ENCODE data around the gene UBE2O.

Gene UBE2O

DNA sequence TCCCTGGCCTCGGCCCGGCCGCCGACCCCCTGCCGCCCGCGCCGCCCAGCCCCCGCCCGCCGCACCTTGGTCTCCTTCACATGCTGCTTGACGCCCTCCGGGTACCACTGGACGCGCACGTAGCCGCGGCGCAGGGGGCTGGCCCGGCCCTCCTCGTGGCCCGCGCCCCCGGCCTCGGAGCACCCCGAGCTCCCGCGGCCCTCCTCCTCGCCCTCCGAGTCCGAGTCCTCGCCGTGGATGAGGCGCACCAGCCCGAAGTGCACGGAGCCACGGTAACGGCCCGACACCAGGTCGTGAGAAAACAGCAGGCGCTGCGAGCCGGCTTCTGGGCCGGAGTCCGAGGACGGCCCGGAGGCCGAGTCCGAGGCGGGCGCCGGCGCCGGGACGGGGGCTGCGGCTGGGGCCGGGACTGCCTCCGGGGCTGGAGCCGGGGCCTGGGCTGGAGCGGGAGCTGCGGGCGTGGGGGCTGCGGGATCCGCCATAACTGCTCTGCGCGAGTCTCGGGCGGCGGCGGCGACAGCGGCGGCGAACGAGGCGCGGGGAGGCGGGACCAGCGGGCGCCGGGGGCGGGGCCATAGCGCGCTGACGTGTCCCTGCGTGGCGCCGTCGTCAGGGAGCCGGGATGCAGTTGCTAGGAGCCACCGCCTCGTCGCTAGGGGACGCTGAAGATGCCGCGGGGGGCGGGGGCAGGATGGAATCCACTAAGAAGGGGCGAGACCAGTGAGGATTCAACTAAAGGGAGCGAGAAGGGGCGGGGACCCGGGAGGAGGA lies at the start of gene UBE2O:
Gene UBE2O (minus strand): TSS at position 493 of the 771 bp plus-strand sequence. CDS start 11 bp downstream, at position 482.
- peak within 1 kb of the TSS; percentile 94 for H3K27ac ChIP-seq
- peak; percentile 92 for TF ChIP-seq ZFX (IDR thresholded peaks at IDR 0.05)
- TF ChIP-seq, protein P1, sequence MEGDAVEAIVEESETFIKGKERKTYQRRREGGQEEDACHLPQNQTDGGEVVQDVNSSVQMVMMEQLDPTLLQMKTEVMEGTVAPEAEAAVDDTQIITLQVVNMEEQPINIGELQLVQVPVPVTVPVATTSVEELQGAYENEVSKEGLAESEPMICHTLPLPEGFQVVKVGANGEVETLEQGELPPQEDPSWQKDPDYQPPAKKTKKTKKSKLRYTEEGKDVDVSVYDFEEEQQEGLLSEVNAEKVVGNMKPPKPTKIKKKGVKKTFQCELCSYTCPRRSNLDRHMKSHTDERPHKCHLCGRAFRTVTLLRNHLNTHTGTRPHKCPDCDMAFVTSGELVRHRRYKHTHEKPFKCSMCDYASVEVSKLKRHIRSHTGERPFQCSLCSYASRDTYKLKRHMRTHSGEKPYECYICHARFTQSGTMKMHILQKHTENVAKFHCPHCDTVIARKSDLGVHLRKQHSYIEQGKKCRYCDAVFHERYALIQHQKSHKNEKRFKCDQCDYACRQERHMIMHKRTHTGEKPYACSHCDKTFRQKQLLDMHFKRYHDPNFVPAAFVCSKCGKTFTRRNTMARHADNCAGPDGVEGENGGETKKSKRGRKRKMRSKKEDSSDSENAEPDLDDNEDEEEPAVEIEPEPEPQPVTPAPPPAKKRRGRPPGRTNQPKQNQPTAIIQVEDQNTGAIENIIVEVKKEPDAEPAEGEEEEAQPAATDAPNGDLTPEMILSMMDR (conservative IDR thresholded peaks at IDR 0.05) = peak; percentile 72

GRCh38 chr17:76501827-76502307 lies 48.9 kb upstream of the UBE2O start:
- peak overlapping the region; percentile 61 for H3K27ac ChIP-seq
- TF ChIP-seq ZFX (IDR thresholded peaks at IDR 0.05) = no peak
- TF ChIP-seq, protein P1 (conservative IDR thresholded peaks at IDR 0.05) = no peak

DNA sequence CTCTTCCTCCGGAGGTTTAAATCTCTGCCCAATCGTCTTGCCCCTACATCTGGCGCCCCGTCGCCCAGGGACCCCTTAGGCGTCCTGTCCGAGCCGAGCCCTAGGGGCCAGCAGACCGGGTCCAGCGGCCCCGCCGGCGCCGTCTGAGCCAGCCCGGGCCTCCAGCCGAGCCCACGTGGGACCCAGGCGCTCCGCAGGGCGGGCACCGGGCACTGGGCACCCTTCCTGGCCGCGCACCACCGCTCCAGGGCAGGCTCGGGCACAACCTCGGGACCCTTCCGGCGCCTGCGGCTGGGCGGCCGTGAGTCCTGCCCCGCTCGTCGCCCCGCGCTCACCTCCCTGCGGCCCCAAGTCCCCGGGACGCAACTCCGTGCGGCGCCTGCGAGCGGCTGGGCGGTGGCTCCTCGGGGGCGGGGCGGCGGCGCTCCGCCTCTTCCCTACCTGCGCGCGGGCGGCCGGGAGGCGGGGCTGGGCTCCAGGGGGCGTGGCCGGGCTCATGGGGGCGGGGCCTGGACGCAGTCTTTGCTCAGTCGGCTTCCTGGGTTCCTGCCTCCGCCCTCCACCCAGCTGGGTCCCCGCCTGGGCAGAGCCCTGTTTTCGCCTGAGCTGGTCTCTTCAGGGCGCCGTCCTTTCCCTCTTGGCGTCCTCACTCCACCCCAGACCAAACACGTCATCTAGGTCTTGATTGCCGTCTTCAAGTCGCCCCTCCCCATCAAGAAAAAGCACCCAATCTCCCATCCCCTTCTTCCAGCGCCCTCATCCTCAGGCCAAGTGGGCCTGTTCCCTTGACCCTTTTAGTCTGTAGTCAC lies 48.3 kb upstream of the UBE2O start, which contains the start of gene RHBDF2:
Gene RHBDF2 (minus strand): TSS at position 406 of the 809 bp plus-strand sequence. CDS start 19,899 bp downstream, outside the sequence.
- TF ChIP-seq, protein P1 (conservative IDR thresholded peaks at IDR 0.05) = no peak
- TF ChIP-seq ZFX (IDR thresholded peaks at IDR 0.05) = peak; percentile 36; the same call in 1 of the 2 replicates
- peak within 1 kb of the TSS; percentile 61 for H3K27ac ChIP-seq

- TF ChIP-seq, protein P1 (conservative IDR thresholded peaks at IDR 0.05) = no peak
- no peak for TF ChIP-seq ZFX (IDR thresholded peaks at IDR 0.05)
- peak overlapping the region; percentile 61 for H3K27ac ChIP-seq
Observed at GRCh38 chr17:76500747-76501017, 47.7 kb upstream of the UBE2O start.

GRCh38 chr17:76500074-76500746 lies 47.3 kb upstream of the UBE2O start:
- peak overlapping the region; percentile 61 for H3K27ac ChIP-seq
- TF ChIP-seq ZFX (IDR thresholded peaks at IDR 0.05) = no peak
- TF ChIP-seq, protein P1 (conservative IDR thresholded peaks at IDR 0.05) = no peak

DNA sequence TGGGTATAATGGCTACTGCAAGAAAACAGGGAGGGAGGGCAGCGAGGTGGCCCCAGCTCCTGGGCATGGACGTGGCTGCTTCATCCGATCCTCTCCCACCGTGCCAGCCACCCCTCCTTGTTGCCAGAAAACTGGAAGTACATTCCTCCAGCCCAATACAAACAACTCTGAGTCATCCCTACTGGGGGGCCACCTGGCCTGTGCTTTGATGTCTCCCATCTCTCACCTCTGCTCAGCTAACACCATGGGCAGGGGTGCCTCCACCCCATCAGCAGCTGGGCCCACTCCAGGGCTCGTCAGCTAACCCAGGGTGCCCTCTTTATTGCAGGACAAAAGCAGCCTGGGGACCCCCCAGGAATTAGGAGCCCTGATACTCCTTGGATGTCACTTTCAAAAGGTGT lies 46.3 kb upstream of the UBE2O start:
- no peak for TF ChIP-seq ZFX (IDR thresholded peaks at IDR 0.05)
- TF ChIP-seq, protein P1 (conservative IDR thresholded peaks at IDR 0.05) = no peak
- no peak overlapping the region for H3K27ac ChIP-seq

Data from C4-2B (cell line).